GM12874 (cell line): Measurements from ENCODE around the gene LSMEM2.

Experiments used
- TF ChIP-seq, protein P1 (sequence below): IDR thresholded peaks from 2 replicates; pipeline ENCODE4 v1.5.1; 2011; ENCODE audit warnings: low read depth, mild to moderate bottlenecking, control low read depth, low read length, moderate library complexity; ENCODE audit not compliant: insufficient read depth

The LSMEM2 gene

DNA sequence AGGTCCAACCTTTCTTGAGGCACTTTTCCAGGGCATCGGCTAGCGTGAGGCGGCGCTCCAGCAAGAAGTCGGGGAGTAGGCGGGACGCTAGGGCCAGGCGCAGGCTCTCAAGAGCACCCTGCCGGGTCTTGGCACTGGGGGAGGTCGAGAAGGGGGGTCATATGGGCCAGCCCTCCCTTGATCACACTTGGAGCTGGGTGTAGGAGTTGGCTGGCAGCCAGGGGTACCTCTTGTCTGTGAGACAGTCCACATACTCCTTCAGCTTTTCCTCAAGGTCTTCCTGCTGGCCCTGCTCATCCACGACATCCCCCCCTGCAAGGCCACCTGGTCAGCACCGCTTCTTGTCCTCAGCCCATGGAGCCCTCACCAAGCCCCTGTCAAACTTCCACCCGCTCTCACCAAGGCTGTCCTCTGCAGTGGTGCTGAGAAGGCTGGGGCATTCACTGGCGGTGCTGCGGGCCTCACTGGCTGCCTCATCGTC lies 11.3 kb downstream of the LSMEM2 start:
- TF ChIP-seq, protein P1, sequence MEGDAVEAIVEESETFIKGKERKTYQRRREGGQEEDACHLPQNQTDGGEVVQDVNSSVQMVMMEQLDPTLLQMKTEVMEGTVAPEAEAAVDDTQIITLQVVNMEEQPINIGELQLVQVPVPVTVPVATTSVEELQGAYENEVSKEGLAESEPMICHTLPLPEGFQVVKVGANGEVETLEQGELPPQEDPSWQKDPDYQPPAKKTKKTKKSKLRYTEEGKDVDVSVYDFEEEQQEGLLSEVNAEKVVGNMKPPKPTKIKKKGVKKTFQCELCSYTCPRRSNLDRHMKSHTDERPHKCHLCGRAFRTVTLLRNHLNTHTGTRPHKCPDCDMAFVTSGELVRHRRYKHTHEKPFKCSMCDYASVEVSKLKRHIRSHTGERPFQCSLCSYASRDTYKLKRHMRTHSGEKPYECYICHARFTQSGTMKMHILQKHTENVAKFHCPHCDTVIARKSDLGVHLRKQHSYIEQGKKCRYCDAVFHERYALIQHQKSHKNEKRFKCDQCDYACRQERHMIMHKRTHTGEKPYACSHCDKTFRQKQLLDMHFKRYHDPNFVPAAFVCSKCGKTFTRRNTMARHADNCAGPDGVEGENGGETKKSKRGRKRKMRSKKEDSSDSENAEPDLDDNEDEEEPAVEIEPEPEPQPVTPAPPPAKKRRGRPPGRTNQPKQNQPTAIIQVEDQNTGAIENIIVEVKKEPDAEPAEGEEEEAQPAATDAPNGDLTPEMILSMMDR: no peak

GRCh38 chr3:50292159-50293078 lies 13.5 kb downstream of the LSMEM2 start, which contains the start of gene IFRD2:
TSS of gene IFRD2 (minus strand) at chr3:50292429. CDS start at chr3:50292274, 155 bp downstream.
- TF ChIP-seq, protein P1: no peak

GRCh38 chr3:50293079-50293801 lies 14.4 kb downstream of the LSMEM2 start:
- TF ChIP-seq, protein P1: no peak

DNA sequence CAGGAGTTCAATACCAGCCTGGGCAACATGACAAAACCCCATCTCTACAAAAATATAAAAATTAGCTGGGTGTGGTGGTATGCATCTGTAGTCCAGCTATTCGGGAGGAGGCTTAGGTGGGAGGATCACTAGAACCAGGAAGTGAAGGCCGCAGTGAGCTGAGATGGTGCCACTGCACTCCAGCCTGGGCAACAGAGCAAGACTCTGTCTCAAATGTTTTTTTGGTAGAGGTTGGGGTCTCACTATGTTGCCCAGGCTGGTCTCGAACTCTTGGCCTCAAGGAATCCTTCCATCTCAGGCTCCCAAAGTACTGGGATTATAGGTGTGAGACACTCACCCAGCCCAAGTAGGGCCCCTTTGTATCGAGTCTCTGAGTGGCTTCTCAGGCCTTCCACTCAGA lies 15.2 kb downstream of the LSMEM2 start:
- TF ChIP-seq, protein P1: no peak

- TF ChIP-seq, protein P1: no peak
Measured at GRCh38 chr3:50294492-50295403, 15.9 kb downstream of the LSMEM2 start.

DNA sequence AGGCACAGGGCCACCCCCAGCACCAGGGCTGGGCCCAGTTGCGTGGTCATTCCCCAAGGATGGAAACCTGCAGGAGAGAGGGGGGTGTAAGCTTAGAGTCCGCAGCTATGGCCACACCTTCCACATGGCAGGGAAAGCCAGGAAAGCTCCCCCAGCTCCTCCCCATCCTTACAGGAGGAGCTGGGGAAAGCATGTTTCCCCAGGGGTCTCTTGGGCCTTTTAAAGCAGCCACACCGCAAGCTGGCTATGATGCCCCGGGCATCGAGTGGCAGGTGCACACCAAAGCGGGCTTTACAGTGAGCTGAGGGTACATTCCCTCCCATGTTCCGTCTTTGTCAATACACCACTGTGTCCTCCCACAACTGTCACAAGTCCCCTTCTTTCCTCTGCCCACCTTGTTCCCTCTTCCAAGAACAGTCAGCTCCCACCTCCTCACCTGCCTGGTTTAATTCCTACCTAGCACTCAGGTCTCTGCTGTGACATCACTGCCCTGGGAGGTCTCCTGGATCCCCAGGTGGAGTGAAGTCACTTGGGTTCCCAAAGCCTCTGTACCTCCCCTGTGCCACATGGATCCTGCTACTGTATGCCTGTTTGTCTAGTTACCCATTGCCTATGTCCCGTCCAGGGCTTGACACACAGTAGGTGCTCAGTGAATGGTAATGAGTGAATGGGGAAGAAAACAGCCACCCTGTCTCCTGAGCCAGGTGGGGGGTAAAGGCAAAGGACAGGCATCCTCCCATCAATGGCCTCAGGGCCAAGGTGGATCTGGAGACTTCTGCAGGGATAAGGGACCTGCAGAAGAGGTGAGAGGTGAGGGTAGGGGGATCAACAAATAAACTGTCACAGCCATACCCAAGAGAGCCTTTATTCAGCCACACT lies 16.9 kb downstream of the LSMEM2 start:
- TF ChIP-seq, protein P1: no peak
